GM19328 (cell line): Measurements from ENCODE around the gene CTR9.

Source experiments
- ATAC-seq: cut with Tn5 transposase; IDR thresholded peaks from one replicate; pipeline ENCODE4 v1.9.1; 2021; ENCODE audit warnings: mild to moderate bottlenecking, moderate library complexity; ENCODE audit not compliant: unreplicated experiment

CTR9 gene

GRCh38 chr11:10750838-10751580 lies at the start of gene CTR9:
Gene CTR9 (plus strand): TSS chr11:10751246. CDS start chr11:10751413, 167 bp downstream.
- ATAC-seq, result peak; percentile 84

- no peak for ATAC-seq
Observed at GRCh38 chr11:10701982-10702381, 49.1 kb upstream of the CTR9 start.

GRCh38 chr11:10708131-10708530 lies 42.9 kb upstream of the CTR9 start:
- ATAC-seq, result no peak

- ATAC-seq, result no peak
Observed at GRCh38 chr11:10709299-10710086, 41.6 kb upstream of the CTR9 start.

GRCh38 chr11:10715571-10715970 lies 35.5 kb upstream of the CTR9 start:
- no peak for ATAC-seq

- no peak for ATAC-seq
Observed at GRCh38 chr11:10716122-10716521, 34.9 kb upstream of the CTR9 start.

- ATAC-seq, result no peak
Observed at GRCh38 chr11:10716543-10717259, 34.3 kb upstream of the CTR9 start.

- ATAC-seq, result no peak
Observed at GRCh38 chr11:10719616-10720015, 31.4 kb upstream of the CTR9 start.

- no peak for ATAC-seq
Observed at GRCh38 chr11:10720881-10721376, 30.1 kb upstream of the CTR9 start.

- ATAC-seq, result no peak
Observed at GRCh38 chr11:10722307-10722706, 28.7 kb upstream of the CTR9 start.

- no peak for ATAC-seq
Observed at GRCh38 chr11:10725114-10725906, 25.7 kb upstream of the CTR9 start.

GRCh38 chr11:10725907-10726253 lies 25.2 kb upstream of the CTR9 start:
- ATAC-seq, result no peak

GRCh38 chr11:10727146-10727851 lies 23.7 kb upstream of the CTR9 start:
- no peak for ATAC-seq

- no peak for ATAC-seq
Observed at GRCh38 chr11:10728154-10728553, 22.9 kb upstream of the CTR9 start.

GRCh38 chr11:10728789-10729472 lies 22.1 kb upstream of the CTR9 start:
- no peak for ATAC-seq

- no peak for ATAC-seq
Observed at GRCh38 chr11:10730151-10730550, 20.9 kb upstream of the CTR9 start.

- no peak for ATAC-seq
Observed at GRCh38 chr11:10731064-10731680, 19.9 kb upstream of the CTR9 start.

GRCh38 chr11:10735481-10736475 lies 15.3 kb upstream of the CTR9 start:
- ATAC-seq, result peak; percentile 97
